Thoracic aorta (tissue), 2 donors: ENCODE results near the gene PLEKHD1. TPM values are rescaled to one million over a fixed set of nuclear protein-coding genes. Genes with fewer than 3 reads are reported as not detected.

Experiments
- ATAC-seq: fragments of 150-250 bp; one replicate; pipeline ENCODE4 v1.8.0; 2017; ENCODE audit warnings: low read depth; ENCODE audit not compliant: insufficient number of reproducible peaks, low FRiP score
- DNase-seq: peaks from one replicate; pipeline ENCODE4 v3.0.0-alpha.2; 2020; ENCODE audit warnings: low spot score
- H3K27ac ChIP-seq, 2 donors: fragments of 200-600 bp; sonication (generic); 1 replicate in 1 of 2; 2 replicates in 1 of 2; pipeline ENCODE4 v1.5.1; 2016; ENCODE audit warnings: mild to moderate bottlenecking in 2 of 2, moderate library complexity in 2 of 2
- H3K27me3 ChIP-seq: fragments of 200-600 bp; sonication (generic); replicated peaks from 2 replicates; pipeline ENCODE4 v1.6.0; 2016; ENCODE audit warnings: mild to moderate bottlenecking; ENCODE audit not compliant: insufficient read depth
- H3K36me3 ChIP-seq: fragments of 200-600 bp; sonication (generic); one replicate; pipeline ENCODE4 v1.5.1; 2016
- H3K4me1 ChIP-seq, 2 donors: fragments of 200-600 bp; sonication (generic); 1 replicate in 1 of 2; 2 replicates in 1 of 2; pipeline versions ENCODE4 v1.5.1 to v1.6.0; 2016; ENCODE audit warnings: low read depth in 2 of 2, mild to moderate bottlenecking in 1 of 2; ENCODE audit not compliant: control insufficient read depth in 1 of 2
- H3K4me3 ChIP-seq: fragments of 200-600 bp; sonication (generic); 2 replicates; pipeline ENCODE4 v1.5.1; 2016; ENCODE audit warnings: mild to moderate bottlenecking
- H3K9me3 ChIP-seq: fragments of 200-600 bp; sonication (generic); 2 replicates; pipeline ENCODE4 v1.5.1; 2016
- total RNA-seq, 2 donors: library from RNA; depleted of rRNA; stranded (reverse); fragments of >200 nt; gene quantifications; one replicate each; pipeline versions ENCODE4 v1.1.0 to v1.2.3, GENCODE V29; 2016
- TF ChIP-seq, protein P1 (sequence below): fragments of 200-600 bp; sonication (generic); IDR thresholded peaks from one replicate; pipeline ENCODE4 v1.5.1; 2019; ENCODE audit warnings: antibody characterized with exemption

PLEKHD1 gene
- total RNA-seq, 2 donors from 2014 or later = 0.14 to 0.49 TPM

DNA sequence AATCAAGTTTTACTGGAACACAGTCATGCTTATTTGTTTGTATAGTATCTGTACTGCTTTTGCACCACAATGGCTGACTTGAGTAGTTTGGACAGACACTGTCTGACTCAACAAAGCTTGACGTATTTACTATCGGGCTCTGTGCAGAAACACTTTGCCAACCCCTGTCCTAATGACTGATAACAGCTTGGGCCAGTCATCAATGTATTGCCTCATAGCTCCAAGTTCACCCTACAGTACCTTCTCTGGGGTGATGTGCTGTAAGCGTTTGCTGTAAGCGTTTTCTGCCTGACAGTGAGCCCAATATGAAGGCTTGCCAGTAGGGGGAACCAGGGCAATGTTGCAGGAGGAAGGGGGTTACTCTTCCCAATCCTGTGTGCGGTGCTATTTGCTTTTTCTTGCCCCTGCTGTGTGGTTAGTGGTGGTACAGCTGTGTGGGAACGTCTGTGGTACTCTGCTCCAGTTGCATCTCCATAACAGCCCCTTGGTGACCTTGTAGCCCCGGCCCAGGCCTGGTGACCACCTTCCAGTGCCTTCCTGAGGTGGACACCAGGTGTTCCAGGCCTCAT, 95.6 kb downstream of the PLEKHD1 start:
- TF ChIP-seq, protein P1, sequence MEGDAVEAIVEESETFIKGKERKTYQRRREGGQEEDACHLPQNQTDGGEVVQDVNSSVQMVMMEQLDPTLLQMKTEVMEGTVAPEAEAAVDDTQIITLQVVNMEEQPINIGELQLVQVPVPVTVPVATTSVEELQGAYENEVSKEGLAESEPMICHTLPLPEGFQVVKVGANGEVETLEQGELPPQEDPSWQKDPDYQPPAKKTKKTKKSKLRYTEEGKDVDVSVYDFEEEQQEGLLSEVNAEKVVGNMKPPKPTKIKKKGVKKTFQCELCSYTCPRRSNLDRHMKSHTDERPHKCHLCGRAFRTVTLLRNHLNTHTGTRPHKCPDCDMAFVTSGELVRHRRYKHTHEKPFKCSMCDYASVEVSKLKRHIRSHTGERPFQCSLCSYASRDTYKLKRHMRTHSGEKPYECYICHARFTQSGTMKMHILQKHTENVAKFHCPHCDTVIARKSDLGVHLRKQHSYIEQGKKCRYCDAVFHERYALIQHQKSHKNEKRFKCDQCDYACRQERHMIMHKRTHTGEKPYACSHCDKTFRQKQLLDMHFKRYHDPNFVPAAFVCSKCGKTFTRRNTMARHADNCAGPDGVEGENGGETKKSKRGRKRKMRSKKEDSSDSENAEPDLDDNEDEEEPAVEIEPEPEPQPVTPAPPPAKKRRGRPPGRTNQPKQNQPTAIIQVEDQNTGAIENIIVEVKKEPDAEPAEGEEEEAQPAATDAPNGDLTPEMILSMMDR = peak; percentile 12
- no peaks in the 10 kb centered on the region for H3K9me3 ChIP-seq
- H3K36me3 ChIP-seq = no peaks in the 10 kb centered on the region
- DNase-seq (no peak), ATAC-seq (no peak)
- no peak overlapping the region for H3K27ac ChIP-seq
- no peaks in the 10 kb centered on the region for H3K4me1 ChIP-seq
- H3K27me3 ChIP-seq = no peaks in the 10 kb centered on the region
- H3K4me3 ChIP-seq = no peak overlapping the region

Other genes starting within 250 kb of the PLEKHD1 start
- 10 to 100 TPM; 12.1 to 15.8 TPM for gene GALNT16, start 224.6 kb upstream of the PLEKHD1 start, total RNA-seq
- 10 to 100 TPM; 55.5 to 55.9 TPM for gene ERH, start 86.4 kb upstream of the PLEKHD1 start, total RNA-seq
- gene SLC39A9, start 86.0 kb upstream of the PLEKHD1 start, total RNA-seq = 10 to 100 TPM; 44.3 to 58.8 TPM
- gene CCDC177, start 90.1 kb downstream of the PLEKHD1 start, total RNA-seq = not detected
- gene SUSD6, start 126.9 kb downstream of the PLEKHD1 start, total RNA-seq = 10 to 100 TPM; 51.7 to 80.1 TPM